ENCODE measurements around the gene ZNF598. TPM values are rescaled to one million over a fixed set of nuclear protein-coding genes. Genes with fewer than 3 reads are reported as not detected.

ZNF598 gene
- total and polyA plus RNA-seq, 2 of the 13 experiments (the other 11 are each of a cell fraction or from before 2014, with no cell fraction given): 13.5 to 14.2 TPM

- TF ChIP-seq MIXL1 (CRISPR knock-in tag; IDR thresholded peaks at IDR 0.05) (no peak), CREB3 (CRISPR knock-in tag; IDR thresholded peaks at IDR 0.05) (no peak), ZNF263 (CRISPR knock-in tag; IDR thresholded peaks at IDR 0.05) (no peak), ZNF230 (CRISPR knock-in tag; IDR thresholded peaks at IDR 0.05) (no peak), EHMT2 (IDR thresholded peaks at IDR 0.05; ENCODE audit: borderline replicate concordance, low read depth, low read length) (no peak), ZNF614 (CRISPR knock-in tag; IDR thresholded peaks at IDR 0.05; ENCODE audit: borderline replicate concordance) (no peak), ZNF205 (CRISPR knock-in tag; IDR thresholded peaks at IDR 0.05) (no peak), ZNF564 (CRISPR knock-in tag; IDR thresholded peaks at IDR 0.05) (no peak), PAWR (CRISPR knock-in tag; IDR thresholded peaks at IDR 0.05; ENCODE audit: borderline replicate concordance) (no peak), PRMT3 (CRISPR knock-in tag; IDR thresholded peaks at IDR 0.05; ENCODE audit: borderline replicate concordance, low read depth) (no peak), ZNF709 (CRISPR knock-in tag; IDR thresholded peaks at IDR 0.05) (no peak), FUBP1 (CRISPR knock-in tag; IDR thresholded peaks at IDR 0.05; ENCODE audit: borderline replicate concordance) (no peak), SNAI1 (CRISPR knock-in tag; IDR thresholded peaks at IDR 0.05; ENCODE audit: borderline replicate concordance) (no peak), NFRKB (IDR thresholded peaks at IDR 0.05) (no peak), AGO1 (IDR thresholded peaks at IDR 0.05; ENCODE audit: low read depth, low read length, poor library complexity, severe bottlenecking) (no peak), PHB2 (IDR thresholded peaks at IDR 0.05; ENCODE audit: partially characterized antibody) (no peak)
- TF ChIP-seq, protein P1, sequence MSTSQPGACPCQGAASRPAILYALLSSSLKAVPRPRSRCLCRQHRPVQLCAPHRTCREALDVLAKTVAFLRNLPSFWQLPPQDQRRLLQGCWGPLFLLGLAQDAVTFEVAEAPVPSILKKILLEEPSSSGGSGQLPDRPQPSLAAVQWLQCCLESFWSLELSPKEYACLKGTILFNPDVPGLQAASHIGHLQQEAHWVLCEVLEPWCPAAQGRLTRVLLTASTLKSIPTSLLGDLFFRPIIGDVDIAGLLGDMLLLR (CRISPR knock-in tag; IDR thresholded peaks at IDR 0.05): no peak
- TF ChIP-seq, protein P2, sequence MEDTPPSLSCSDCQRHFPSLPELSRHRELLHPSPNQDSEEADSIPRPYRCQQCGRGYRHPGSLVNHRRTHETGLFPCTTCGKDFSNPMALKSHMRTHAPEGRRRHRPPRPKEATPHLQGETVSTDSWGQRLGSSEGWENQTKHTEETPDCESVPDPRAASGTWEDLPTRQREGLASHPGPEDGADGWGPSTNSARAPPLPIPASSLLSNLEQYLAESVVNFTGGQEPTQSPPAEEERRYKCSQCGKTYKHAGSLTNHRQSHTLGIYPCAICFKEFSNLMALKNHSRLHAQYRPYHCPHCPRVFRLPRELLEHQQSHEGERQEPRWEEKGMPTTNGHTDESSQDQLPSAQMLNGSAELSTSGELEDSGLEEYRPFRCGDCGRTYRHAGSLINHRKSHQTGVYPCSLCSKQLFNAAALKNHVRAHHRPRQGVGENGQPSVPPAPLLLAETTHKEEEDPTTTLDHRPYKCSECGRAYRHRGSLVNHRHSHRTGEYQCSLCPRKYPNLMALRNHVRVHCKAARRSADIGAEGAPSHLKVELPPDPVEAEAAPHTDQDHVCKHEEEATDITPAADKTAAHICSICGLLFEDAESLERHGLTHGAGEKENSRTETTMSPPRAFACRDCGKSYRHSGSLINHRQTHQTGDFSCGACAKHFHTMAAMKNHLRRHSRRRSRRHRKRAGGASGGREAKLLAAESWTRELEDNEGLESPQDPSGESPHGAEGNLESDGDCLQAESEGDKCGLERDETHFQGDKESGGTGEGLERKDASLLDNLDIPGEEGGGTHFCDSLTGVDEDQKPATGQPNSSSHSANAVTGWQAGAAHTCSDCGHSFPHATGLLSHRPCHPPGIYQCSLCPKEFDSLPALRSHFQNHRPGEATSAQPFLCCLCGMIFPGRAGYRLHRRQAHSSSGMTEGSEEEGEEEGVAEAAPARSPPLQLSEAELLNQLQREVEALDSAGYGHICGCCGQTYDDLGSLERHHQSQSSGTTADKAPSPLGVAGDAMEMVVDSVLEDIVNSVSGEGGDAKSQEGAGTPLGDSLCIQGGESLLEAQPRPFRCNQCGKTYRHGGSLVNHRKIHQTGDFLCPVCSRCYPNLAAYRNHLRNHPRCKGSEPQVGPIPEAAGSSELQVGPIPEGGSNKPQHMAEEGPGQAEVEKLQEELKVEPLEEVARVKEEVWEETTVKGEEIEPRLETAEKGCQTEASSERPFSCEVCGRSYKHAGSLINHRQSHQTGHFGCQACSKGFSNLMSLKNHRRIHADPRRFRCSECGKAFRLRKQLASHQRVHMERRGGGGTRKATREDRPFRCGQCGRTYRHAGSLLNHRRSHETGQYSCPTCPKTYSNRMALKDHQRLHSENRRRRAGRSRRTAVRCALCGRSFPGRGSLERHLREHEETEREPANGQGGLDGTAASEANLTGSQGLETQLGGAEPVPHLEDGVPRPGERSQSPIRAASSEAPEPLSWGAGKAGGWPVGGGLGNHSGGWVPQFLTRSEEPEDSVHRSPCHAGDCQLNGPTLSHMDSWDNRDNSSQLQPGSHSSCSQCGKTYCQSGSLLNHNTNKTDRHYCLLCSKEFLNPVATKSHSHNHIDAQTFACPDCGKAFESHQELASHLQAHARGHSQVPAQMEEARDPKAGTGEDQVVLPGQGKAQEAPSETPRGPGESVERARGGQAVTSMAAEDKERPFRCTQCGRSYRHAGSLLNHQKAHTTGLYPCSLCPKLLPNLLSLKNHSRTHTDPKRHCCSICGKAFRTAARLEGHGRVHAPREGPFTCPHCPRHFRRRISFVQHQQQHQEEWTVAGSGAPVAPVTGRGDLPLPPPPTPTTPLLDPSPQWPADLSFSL (CRISPR knock-in tag; IDR thresholded peaks at IDR 0.05): no peak
Observed at GRCh38 chr16:2015117-2015946, 5.7 kb upstream of the ZNF598 start (continued).

Measured in HepG2 (cell line).